Gastroesophageal sphincter (tissue), 4 donors: ENCODE measurements around the gene PRKX. TPM values are rescaled to one million over a fixed set of nuclear protein-coding genes. Genes with fewer than 3 reads are reported as not detected.
"Not testable (repeated sequence)": the region's sequence is repeated elsewhere in the genome, so short reads cannot be mapped to it uniquely, and the experiment has no call there.

Source experiments
- ATAC-seq: fragments of 150-250 bp; one replicate; pipeline ENCODE4 v1.9.1; 2016; ENCODE audit warnings: mild to moderate bottlenecking, moderate library complexity
- H3K27ac ChIP-seq, 4 donors: fragments of 200-600 bp; sonication (generic) in 3 of 4; 1 replicate in 3 of 4; 2 replicates in 1 of 4; pipeline ENCODE4 v1.5.1; 2016 to 2019
- H3K27me3 ChIP-seq: fragments of 200-600 bp; sonication (generic); one replicate; pipeline ENCODE4 v1.5.1; 2019
- H3K36me3 ChIP-seq, 2 donors: fragments of 200-600 bp; sonication (generic); one replicate each; pipeline ENCODE4 v1.5.1; 2019; ENCODE audit warnings: control low read depth in 1 of 2
- H3K4me1 ChIP-seq, 3 donors: fragments of 200-600 bp; sonication (generic); 1 replicate in 2 of 3; 2 replicates in 1 of 3; pipeline ENCODE4 v1.5.1; 2016 to 2019; ENCODE audit warnings: control low read depth in 2 of 3
- H3K4me3 ChIP-seq, 2 donors: fragments of 200-600 bp; sonication (generic); one replicate each; pipeline ENCODE4 v1.5.1; 2019; ENCODE audit warnings: mild to moderate bottlenecking in 1 of 2, moderate library complexity in 1 of 2
- H3K9me3 ChIP-seq, 3 donors: fragments of 200-600 bp; sonication (generic); one replicate each; pipeline ENCODE4 v1.5.1; 2017 to 2019; ENCODE audit warnings: control low read depth in 2 of 3
- EP300 ChIP-seq: sonication (generic); formaldehyde crosslinking; IDR thresholded peaks from one replicate; pipeline ENCODE4 v1.6.1; 2017; ENCODE audit warnings: antibody characterized with exemption, mild to moderate bottlenecking
- POLR2A ChIP-seq, 2 donors: fragments of 450-650 bp; IDR thresholded peaks; one replicate each; pipeline ENCODE4 v1.6.1; 2017; ENCODE audit warnings: antibody characterized with exemption in 2 of 2, mild to moderate bottlenecking in 2 of 2, moderate library complexity in 1 of 2
- POLR2AphosphoS5 ChIP-seq: sonication (generic); formaldehyde crosslinking; IDR thresholded peaks from one replicate; pipeline ENCODE4 v1.6.1; 2017; ENCODE audit warnings: antibody characterized with exemption
- WGBS, 2 donors: methylation state at CpG; one replicate each; pipeline ENCODE4 v1.1.5; 2018; ENCODE audit warnings: low coverage in 1 of 2; 5-methylcytosine and 5-hydroxymethylcytosine counted together
- total RNA-seq, 4 donors: library from RNA; depleted of rRNA; stranded (reverse); fragments of >200 nt; gene quantifications; one replicate each; pipeline ENCODE4 v1.1.0, GENCODE V29; 2016
- TF ChIP-seq, protein P1 (sequence below), 4 experiments: fragments of 200-600 bp in 2 of 4; fragments of 450-650 bp in 2 of 4; sonication (generic) in 1 of 4; IDR thresholded peaks; one replicate each; pipeline ENCODE4 v1.5.1; 2017 to 2019; ENCODE audit warnings: antibody characterized with exemption in 4 of 4, mild to moderate bottlenecking in 2 of 4, moderate library complexity in 2 of 4

PRKX gene
- total RNA-seq, 4 donors from 2014 or later: 3.5 to 10.5 (median 4.4) TPM

DNA sequence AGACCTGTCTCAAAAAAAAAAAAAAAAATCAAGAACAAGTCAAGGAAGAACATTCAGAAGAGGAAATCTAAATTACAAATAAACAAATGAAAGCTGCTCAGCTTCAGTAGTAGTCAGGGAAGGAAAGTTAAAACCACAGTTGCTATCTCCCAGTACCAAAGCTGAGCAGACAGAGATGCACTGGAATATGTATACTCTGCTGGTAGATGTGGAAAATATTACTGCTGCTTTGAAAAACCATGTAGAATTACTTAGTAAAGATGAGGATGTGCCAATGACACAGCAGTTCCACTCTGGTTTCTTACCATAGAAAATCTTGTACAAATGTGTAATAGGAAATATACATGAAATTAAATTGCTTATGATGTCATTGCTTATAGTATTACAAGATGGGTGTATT, 25.1 kb upstream of the PRKX start:
- Histone ChIP-seq H3K27ac (no peak overlapping the region), H3K4me1 (no peaks in the 10 kb centered on the region), H3K27me3 (no peaks in the 10 kb centered on the region), H3K9me3 (no peaks in the 10 kb centered on the region), H3K36me3 (no peaks in the 10 kb centered on the region), H3K4me3 (no peak overlapping the region)
- TF ChIP-seq EP300: no peak
- no peak for TF ChIP-seq POLR2A (IDR thresholded peaks at IDR 0.05)
- TF ChIP-seq, protein P1, sequence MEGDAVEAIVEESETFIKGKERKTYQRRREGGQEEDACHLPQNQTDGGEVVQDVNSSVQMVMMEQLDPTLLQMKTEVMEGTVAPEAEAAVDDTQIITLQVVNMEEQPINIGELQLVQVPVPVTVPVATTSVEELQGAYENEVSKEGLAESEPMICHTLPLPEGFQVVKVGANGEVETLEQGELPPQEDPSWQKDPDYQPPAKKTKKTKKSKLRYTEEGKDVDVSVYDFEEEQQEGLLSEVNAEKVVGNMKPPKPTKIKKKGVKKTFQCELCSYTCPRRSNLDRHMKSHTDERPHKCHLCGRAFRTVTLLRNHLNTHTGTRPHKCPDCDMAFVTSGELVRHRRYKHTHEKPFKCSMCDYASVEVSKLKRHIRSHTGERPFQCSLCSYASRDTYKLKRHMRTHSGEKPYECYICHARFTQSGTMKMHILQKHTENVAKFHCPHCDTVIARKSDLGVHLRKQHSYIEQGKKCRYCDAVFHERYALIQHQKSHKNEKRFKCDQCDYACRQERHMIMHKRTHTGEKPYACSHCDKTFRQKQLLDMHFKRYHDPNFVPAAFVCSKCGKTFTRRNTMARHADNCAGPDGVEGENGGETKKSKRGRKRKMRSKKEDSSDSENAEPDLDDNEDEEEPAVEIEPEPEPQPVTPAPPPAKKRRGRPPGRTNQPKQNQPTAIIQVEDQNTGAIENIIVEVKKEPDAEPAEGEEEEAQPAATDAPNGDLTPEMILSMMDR (IDR thresholded peaks at IDR 0.05): no peak
- TF ChIP-seq POLR2AphosphoS5: no peak
- no peak for ATAC-seq

GRCh38 chrX:3736536-3736935, 23.1 kb upstream of the PRKX start:
- WGBS, 2 donors: no CpG with 5 or more reads among the region's 11 CpGs
- not testable (repeated sequence) for H3K27me3 ChIP-seq, H3K36me3 ChIP-seq, H3K4me1 ChIP-seq, ATAC-seq, H3K9me3 ChIP-seq, H3K4me3 ChIP-seq, H3K27ac ChIP-seq

- H3K36me3 ChIP-seq, H3K27me3 ChIP-seq, H3K27ac ChIP-seq, H3K4me3 ChIP-seq, H3K9me3 ChIP-seq, ATAC-seq, H3K4me1 ChIP-seq: not testable (repeated sequence)
- 74 to 81% methylated on average over 3 to 4 of the region's 6 CpGs for WGBS, 2 donors
These were observed 22.4 kb upstream of the PRKX start for GRCh38 chrX:3735891-3736290.

DNA sequence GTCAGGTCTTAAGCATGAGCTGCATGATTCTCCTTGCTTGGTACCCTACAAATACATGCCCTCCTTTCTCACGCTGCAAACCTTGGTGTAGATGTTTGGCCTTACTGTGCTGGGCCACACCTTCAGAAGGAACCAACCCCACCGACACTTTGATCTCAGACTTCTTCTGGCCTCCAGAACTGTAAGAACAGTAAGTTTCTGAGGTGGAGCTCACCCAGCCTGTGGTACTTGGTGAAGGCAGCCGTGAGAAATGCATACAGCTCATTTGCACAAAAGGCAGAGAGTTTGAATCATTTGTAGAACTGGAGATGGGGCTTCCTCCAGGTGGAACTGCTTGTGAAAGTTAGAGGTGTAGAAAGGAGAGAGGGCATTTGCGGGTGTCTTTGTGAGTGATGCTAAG, 21.0 kb upstream of the PRKX start:
- H3K27ac ChIP-seq, ATAC-seq, H3K27me3 ChIP-seq, H3K4me1 ChIP-seq, H3K36me3 ChIP-seq, H3K9me3 ChIP-seq, H3K4me3 ChIP-seq: not testable (repeated sequence)
- 69 to 83% methylated on average over 1 to 3 of the region's 4 CpGs for WGBS, 2 donors

GRCh38 chrX:3733043-3733430, 19.6 kb upstream of the PRKX start:
- no peaks in the 10 kb centered on the region for H3K9me3 ChIP-seq
- no peak for ATAC-seq
- H3K4me1 ChIP-seq: no peaks in the 10 kb centered on the region
- H3K27ac ChIP-seq: no peak overlapping the region
- H3K4me3 ChIP-seq: no peak overlapping the region
- H3K27me3 ChIP-seq: no peaks in the 10 kb centered on the region
- no peaks in the 10 kb centered on the region for H3K36me3 ChIP-seq
- TF ChIP-seq EP300 (no peak), POLR2A (IDR thresholded peaks at IDR 0.05) (no peak), POLR2AphosphoS5 (no peak)
- TF ChIP-seq, protein P1 (IDR thresholded peaks at IDR 0.05): no peak
- 100% methylated on average over 2 of the region's 7 CpGs; no CpG with 5 or more reads in 1 of the 2 donors for WGBS, 2 donors

DNA sequence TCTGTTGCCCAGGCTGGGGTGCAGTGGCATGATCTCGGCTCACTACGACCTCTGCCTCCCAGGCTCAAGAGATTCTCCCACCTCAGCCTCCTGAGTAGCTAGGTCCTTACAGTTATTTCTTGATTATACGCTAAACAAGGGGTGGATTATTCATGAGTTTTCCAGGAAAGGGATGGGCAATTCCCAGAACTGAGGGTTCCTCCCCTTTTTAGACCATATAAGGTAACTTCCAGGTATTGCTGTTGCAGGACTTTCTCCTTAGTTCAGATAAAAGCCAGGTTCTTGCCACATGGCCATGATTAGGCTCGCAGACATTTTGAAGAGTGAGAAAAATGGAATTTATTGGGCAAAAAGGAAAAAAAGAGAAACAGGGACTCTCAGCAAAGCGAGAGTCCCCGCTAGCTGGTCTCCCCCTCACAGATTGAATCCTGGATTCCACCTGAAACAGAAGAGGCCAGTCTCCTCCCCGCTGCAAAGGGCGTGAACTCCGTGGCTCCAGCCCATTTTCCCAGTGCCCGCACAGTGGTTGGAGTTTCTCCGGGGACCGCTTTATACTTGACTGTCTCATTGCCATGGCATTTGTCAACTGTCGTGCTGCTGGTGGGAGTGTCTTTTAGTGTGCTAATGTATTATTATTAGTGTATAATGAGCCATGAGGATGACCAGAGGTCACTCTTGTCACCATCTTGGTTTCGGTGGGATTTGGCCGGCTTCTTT, 19.0 kb upstream of the PRKX start:
- not testable (repeated sequence) for ATAC-seq, H3K36me3 ChIP-seq, H3K9me3 ChIP-seq, H3K27ac ChIP-seq, H3K4me1 ChIP-seq, H3K27me3 ChIP-seq, H3K4me3 ChIP-seq
- 71 to 85% methylated on average over 4 to 13 of the region's 15 CpGs for WGBS, 2 donors

DNA sequence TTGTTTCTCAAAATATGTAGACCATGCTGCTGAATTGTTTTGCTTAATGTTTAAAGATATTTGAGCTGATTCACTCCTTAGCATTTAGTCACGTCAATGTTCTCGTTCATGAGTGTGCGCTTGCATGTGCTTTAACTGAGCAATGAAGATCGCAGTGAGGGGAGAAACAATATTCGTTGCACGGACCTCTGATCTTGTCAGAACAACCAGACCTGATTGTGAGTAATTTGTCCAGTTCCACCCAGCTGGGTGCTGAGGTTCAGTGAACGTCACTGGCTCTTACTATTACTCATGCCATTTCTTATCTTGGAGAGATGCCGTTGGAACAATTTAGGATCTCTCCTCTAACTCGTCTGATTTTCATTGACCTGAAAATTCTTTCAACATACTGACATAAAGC, 15.0 kb upstream of the PRKX start:
- no peak for TF ChIP-seq EP300
- TF ChIP-seq POLR2AphosphoS5: no peak
- no peak for TF ChIP-seq POLR2A (IDR thresholded peaks at IDR 0.05)
- TF ChIP-seq, protein P1 (IDR thresholded peaks at IDR 0.05): no peak
- Histone ChIP-seq H3K27me3 (no peaks in the 10 kb centered on the region), H3K4me1 (no peaks in the 10 kb centered on the region), H3K36me3 (no peaks in the 10 kb centered on the region), H3K4me3 (no peak overlapping the region), H3K9me3 (no peaks in the 10 kb centered on the region), H3K27ac (no peak overlapping the region)
- WGBS, 2 donors: 0 to 43% methylated on average over 4 to 9 of the region's 9 CpGs
- no peak for ATAC-seq

- H3K4me3 ChIP-seq, ATAC-seq: not testable (repeated sequence)
- WGBS, 2 donors: 83 to 100% methylated on average over 1 to 7 of the region's 9 CpGs
These were observed 10.0 kb upstream of the PRKX start for GRCh38 chrX:3723460-3723859.

More at GRCh38 chrX:3723460-3723859, 10.0 kb upstream of the PRKX start:
- H3K9me3 ChIP-seq, H3K36me3 ChIP-seq, H3K27ac ChIP-seq, H3K27me3 ChIP-seq, H3K4me1 ChIP-seq: not testable (repeated sequence)
